GM20000 (cell line): ENCODE results near the gene GRIN1.

Experiments used
- DNase-seq: peaks from one replicate; pipeline ENCODE4 v3.0.0; 2012; ENCODE audit warnings: low spot score
- CTCF ChIP-seq: IDR thresholded peaks from 2 replicates; pipeline ENCODE4 v1.5.1; 2012; ENCODE audit warnings: mild to moderate bottlenecking, control low read depth; ENCODE audit errors: extremely low read depth, missing control alignments

The GRIN1 gene

GRCh38 chr9:137136881-137137607 is 1.9 kb upstream of the GRIN1 start:
- no peak for DNase-seq
- TF ChIP-seq CTCF: no peak

- DNase-seq: no peak
- TF ChIP-seq CTCF: no peak
Measured at GRCh38 chr9:137138058-137138721, 764 bp upstream of the GRIN1 start.

GRCh38 chr9:137139468-137140150 is 655 bp downstream of the GRIN1 start:
- no peak for TF ChIP-seq CTCF
- DNase-seq: no peak

GRCh38 chr9:137140151-137141012 is 1.4 kb downstream of the GRIN1 start:
- DNase-seq: no peak
- no peak for TF ChIP-seq CTCF

- no peak for DNase-seq
- TF ChIP-seq CTCF: no peak
Measured at GRCh38 chr9:137141050-137141810, 2.3 kb downstream of the GRIN1 start.

GRCh38 chr9:137141976-137142936 is 3.3 kb downstream of the GRIN1 start:
- no peak for DNase-seq
- TF ChIP-seq CTCF: no peak
